SK-N-SH treated with all-trans-retinoic acid at 6 μM for 48 hours (cell line): Measurements from ENCODE around the gene LAMA1.

ENCODE experiments used
- ATAC-seq: fragments of 200-7000 bp; cut with Tn5 transposase; 3 replicates; pipeline ENCODE4 v1.9.1; 2020; ENCODE audit warnings: mild to moderate bottlenecking, moderate library complexity
- ARNTL ChIP-seq: fragments of 450-650 bp; formaldehyde crosslinking; IDR thresholded peaks from 2 replicates; pipeline ENCODE4 v1.5.0; 2020; ENCODE audit warnings: low read depth, mild to moderate bottlenecking, moderate library complexity, borderline replicate concordance
- BACH2 ChIP-seq: fragments of 250-450 bp; sonication (Bioruptor Pico); IDR thresholded peaks from 2 replicates; pipeline ENCODE4 v1.9.0; 2021; ENCODE audit warnings: mild to moderate bottlenecking, borderline replicate concordance
- CSDC2 ChIP-seq: fragments of 250-450 bp; sonication (Bioruptor Pico); IDR thresholded peaks from 2 replicates; pipeline ENCODE4 v1.5.0; 2020; ENCODE audit warnings: mild to moderate bottlenecking, moderate library complexity
- ESRRG ChIP-seq: fragments of 250-450 bp; sonication (Bioruptor Pico); IDR thresholded peaks from 2 replicates; pipeline ENCODE4 v1.6.1; 2021; ENCODE audit warnings: mild to moderate bottlenecking
- GLIS3 ChIP-seq: fragments of 250-450 bp; sonication (Bioruptor Pico); IDR thresholded peaks from 2 replicates; pipeline ENCODE4 v1.5.0; 2020; ENCODE audit warnings: mild to moderate bottlenecking, moderate library complexity
- ISL1 ChIP-seq: fragments of 250-450 bp; sonication (Bioruptor Pico); IDR thresholded peaks from 2 replicates; pipeline ENCODE4 v2.1.2; 2022; ENCODE audit warnings: mild to moderate bottlenecking, moderate library complexity
- OSR1 ChIP-seq: fragments of 250-450 bp; sonication (Bioruptor Pico); IDR thresholded peaks from 2 replicates; pipeline ENCODE4 v1.8.0; 2022; ENCODE audit warnings: moderate library complexity, mild to moderate bottlenecking, inconsistent platforms
- PATZ1 ChIP-seq: fragments of 250-450 bp; sonication (Bioruptor Pico); IDR thresholded peaks from 2 replicates; pipeline ENCODE4 v1.8.0; 2020; ENCODE audit warnings: mild to moderate bottlenecking, moderate library complexity, borderline replicate concordance
- POU6F1 ChIP-seq: fragments of 250-450 bp; sonication (Bioruptor Pico); IDR thresholded peaks from 2 replicates; pipeline ENCODE4 v1.8.0; 2021; ENCODE audit warnings: low read depth, mild to moderate bottlenecking, moderate library complexity, borderline replicate concordance
- PPARA ChIP-seq: fragments of 250-450 bp; sonication (Bioruptor Pico); IDR thresholded peaks from 2 replicates; pipeline ENCODE4 v1.5.0; 2020; ENCODE audit warnings: mild to moderate bottlenecking, borderline replicate concordance
- RARB ChIP-seq: fragments of 250-450 bp; sonication (Bioruptor Pico); IDR thresholded peaks from 2 replicates; pipeline ENCODE4 v1.8.0; 2021; ENCODE audit warnings: mild to moderate bottlenecking, moderate library complexity
- SNAI2 ChIP-seq: fragments of 250-450 bp; sonication (Bioruptor Pico); IDR thresholded peaks from 2 replicates; pipeline ENCODE4 v1.5.0; 2020; ENCODE audit warnings: mild to moderate bottlenecking, moderate library complexity
- TCF4 ChIP-seq: fragments of 250-450 bp; sonication (Bioruptor Pico); IDR thresholded peaks from 2 replicates; pipeline ENCODE4 v1.8.0; 2021; ENCODE audit warnings: mild to moderate bottlenecking, moderate library complexity, borderline replicate concordance
- TOX ChIP-seq: fragments of 250-450 bp; sonication (Bioruptor Pico); IDR thresholded peaks from 2 replicates; pipeline ENCODE4 v1.8.0; 2021; ENCODE audit warnings: mild to moderate bottlenecking, moderate library complexity, borderline replicate concordance
- ZC3H10 ChIP-seq: fragments of 250-450 bp; sonication (Bioruptor Pico); IDR thresholded peaks from 2 replicates; pipeline ENCODE4 v1.5.1; 2021; ENCODE audit warnings: mild to moderate bottlenecking, moderate library complexity
- ZFP3 ChIP-seq: fragments of 250-450 bp; sonication (Bioruptor Pico); IDR thresholded peaks from 2 replicates; pipeline ENCODE4 v1.5.0; 2020; ENCODE audit warnings: mild to moderate bottlenecking, moderate library complexity
- ZFP30 ChIP-seq: fragments of 450-650 bp; formaldehyde crosslinking; IDR thresholded peaks from 2 replicates; pipeline ENCODE4 v1.5.0; 2022; ENCODE audit warnings: mild to moderate bottlenecking, moderate library complexity
- ZNF70 ChIP-seq: fragments of 450-650 bp; formaldehyde crosslinking; IDR thresholded peaks from 2 replicates; pipeline ENCODE4 v1.5.0; 2020; ENCODE audit warnings: mild to moderate bottlenecking, moderate library complexity
- ZNF8 ChIP-seq: fragments of 450-650 bp; formaldehyde crosslinking; IDR thresholded peaks from 2 replicates; pipeline ENCODE4 v1.5.0; 2020; ENCODE audit warnings: mild to moderate bottlenecking, moderate library complexity
- TF ChIP-seq, protein P1 (sequence below): fragments of 250-450 bp; sonication (Bioruptor Pico); IDR thresholded peaks from 2 replicates; pipeline ENCODE4 v1.5.1; 2021; ENCODE audit warnings: mild to moderate bottlenecking, moderate library complexity
- TF ChIP-seq, protein P2 (sequence below): fragments of 250-450 bp; sonication (Bioruptor Pico); IDR thresholded peaks from 2 replicates; pipeline ENCODE4 v1.5.0; 2020; ENCODE audit warnings: mild to moderate bottlenecking, moderate library complexity

The LAMA1 gene

GRCh38 chr18:6961331-6961730, 156.3 kb downstream of the LAMA1 start:
- TF ChIP-seq ZC3H10 (CRISPR knock-in tag) (no peak), PATZ1 (CRISPR knock-in tag) (no peak), CSDC2 (CRISPR knock-in tag) (no peak), SNAI2 (CRISPR knock-in tag) (no peak), ARNTL (CRISPR knock-in tag) (no peak), ISL1 (no peak), BACH2 (CRISPR knock-in tag) (no peak), POU6F1 (no peak), TCF4 (CRISPR knock-in tag) (no peak), ESRRG (CRISPR knock-in tag) (no peak), ZNF70 (CRISPR knock-in tag) (no peak), GLIS3 (CRISPR knock-in tag) (no peak), OSR1 (CRISPR knock-in tag) (no peak), ZNF8 (no peak), ZFP3 (no peak), TOX (no peak)
- TF ChIP-seq, protein P1, sequence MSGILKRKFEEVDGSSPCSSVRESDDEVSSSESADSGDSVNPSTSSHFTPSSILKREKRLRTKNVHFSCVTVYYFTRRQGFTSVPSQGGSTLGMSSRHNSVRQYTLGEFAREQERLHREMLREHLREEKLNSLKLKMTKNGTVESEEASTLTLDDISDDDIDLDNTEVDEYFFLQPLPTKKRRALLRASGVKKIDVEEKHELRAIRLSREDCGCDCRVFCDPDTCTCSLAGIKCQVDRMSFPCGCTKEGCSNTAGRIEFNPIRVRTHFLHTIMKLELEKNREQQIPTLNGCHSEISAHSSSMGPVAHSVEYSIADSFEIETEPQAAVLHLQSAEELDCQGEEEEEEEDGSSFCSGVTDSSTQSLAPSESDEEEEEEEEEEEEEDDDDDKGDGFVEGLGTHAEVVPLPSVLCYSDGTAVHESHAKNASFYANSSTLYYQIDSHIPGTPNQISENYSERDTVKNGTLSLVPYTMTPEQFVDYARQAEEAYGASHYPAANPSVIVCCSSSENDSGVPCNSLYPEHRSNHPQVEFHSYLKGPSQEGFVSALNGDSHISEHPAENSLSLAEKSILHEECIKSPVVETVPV (CRISPR knock-in tag): no peak
- TF ChIP-seq, protein P2, sequence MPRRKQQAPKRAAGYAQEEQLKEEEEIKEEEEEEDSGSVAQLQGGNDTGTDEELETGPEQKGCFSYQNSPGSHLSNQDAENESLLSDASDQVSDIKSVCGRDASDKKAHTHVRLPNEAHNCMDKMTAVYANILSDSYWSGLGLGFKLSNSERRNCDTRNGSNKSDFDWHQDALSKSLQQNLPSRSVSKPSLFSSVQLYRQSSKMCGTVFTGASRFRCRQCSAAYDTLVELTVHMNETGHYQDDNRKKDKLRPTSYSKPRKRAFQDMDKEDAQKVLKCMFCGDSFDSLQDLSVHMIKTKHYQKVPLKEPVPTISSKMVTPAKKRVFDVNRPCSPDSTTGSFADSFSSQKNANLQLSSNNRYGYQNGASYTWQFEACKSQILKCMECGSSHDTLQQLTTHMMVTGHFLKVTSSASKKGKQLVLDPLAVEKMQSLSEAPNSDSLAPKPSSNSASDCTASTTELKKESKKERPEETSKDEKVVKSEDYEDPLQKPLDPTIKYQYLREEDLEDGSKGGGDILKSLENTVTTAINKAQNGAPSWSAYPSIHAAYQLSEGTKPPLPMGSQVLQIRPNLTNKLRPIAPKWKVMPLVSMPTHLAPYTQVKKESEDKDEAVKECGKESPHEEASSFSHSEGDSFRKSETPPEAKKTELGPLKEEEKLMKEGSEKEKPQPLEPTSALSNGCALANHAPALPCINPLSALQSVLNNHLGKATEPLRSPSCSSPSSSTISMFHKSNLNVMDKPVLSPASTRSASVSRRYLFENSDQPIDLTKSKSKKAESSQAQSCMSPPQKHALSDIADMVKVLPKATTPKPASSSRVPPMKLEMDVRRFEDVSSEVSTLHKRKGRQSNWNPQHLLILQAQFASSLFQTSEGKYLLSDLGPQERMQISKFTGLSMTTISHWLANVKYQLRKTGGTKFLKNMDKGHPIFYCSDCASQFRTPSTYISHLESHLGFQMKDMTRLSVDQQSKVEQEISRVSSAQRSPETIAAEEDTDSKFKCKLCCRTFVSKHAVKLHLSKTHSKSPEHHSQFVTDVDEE (CRISPR knock-in tag): no peak
- ATAC-seq: no peak

- no peak for TF ChIP-seq TCF4 (CRISPR knock-in tag)
- no peak for TF ChIP-seq PPARA
- no peak for TF ChIP-seq ZNF70 (CRISPR knock-in tag)
- no peak for TF ChIP-seq ZFP30 (CRISPR knock-in tag)
- no peak for TF ChIP-seq TOX
- TF ChIP-seq PATZ1 (CRISPR knock-in tag): no peak
- TF ChIP-seq RARB (CRISPR knock-in tag): no peak
- TF ChIP-seq, protein P2 (CRISPR knock-in tag): no peak
- no peak for TF ChIP-seq ESRRG (CRISPR knock-in tag)
- TF ChIP-seq ZNF8: no peak
- TF ChIP-seq POU6F1: no peak
- TF ChIP-seq GLIS3 (CRISPR knock-in tag): no peak
- TF ChIP-seq CSDC2 (CRISPR knock-in tag): no peak
- TF ChIP-seq, all 23 proteins: peak for 0
- ATAC-seq: no peak
These were observed 156.9 kb downstream of the LAMA1 start for GRCh38 chr18:6960656-6961055.
